CD4-positive, alpha-beta T cell treated with Interleukin-1 beta for 1 hour (primary cell): ENCODE data around the gene MRPS7.

Source experiments
- DNase-seq, 2 donors: peaks; one replicate each; pipeline ENCODE4 v3.0.0-alpha.2; 2020 to 2022

MRPS7 gene

DNA sequence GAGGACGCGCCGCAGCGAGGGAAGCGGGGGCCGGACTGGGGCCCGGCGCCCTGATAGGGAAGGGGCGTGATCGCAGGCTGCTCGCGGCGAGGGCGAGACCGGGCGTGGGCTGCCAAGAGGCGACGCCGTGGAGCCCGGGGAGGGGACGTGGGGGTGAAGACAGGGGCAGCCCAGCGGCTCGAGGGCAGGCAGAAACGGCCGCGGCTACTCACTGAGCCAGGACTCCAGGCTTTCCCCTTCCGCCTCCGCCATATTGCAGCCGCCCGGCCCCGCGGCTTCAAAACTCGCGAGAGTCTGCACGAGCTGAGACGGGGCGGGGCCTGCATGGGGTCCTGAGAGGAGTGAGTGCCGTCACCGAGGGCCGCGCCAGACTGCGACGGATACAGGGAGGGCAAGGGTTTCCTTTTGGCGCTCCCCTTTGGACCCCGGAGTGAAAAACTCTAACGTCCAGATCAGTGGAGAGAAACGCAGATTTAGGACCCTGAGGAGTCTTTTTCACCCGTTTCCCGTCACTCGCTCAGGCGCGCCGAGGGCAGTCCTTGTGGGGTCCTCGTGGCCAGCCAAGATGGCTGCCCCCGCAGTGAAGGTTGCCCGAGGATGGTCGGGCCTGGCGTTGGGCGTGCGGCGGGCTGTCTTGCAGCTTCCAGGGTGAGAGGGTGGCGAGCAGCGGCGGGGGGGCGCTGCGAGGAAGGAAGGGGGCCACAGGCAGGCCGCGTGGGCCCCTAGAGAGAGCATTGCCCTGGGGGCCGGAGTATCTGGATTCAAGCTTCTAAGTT is at the start of gene MRPS7, which contains the start of gene GGA3:
Gene MRPS7 (plus strand): TSS at position 544 of the 776 bp plus-strand sequence. CDS start 22 bp downstream, at position 566.
Gene GGA3 (minus strand): TSS at position 271 of the 776 bp plus-strand sequence. CDS start 19 bp downstream, at position 252.
- DNase-seq, result peak; percentile 94 to 96

GRCh38 chr17:75218131-75218530 is 43.5 kb upstream of the MRPS7 start:
- DNase-seq, result no peak

DNA sequence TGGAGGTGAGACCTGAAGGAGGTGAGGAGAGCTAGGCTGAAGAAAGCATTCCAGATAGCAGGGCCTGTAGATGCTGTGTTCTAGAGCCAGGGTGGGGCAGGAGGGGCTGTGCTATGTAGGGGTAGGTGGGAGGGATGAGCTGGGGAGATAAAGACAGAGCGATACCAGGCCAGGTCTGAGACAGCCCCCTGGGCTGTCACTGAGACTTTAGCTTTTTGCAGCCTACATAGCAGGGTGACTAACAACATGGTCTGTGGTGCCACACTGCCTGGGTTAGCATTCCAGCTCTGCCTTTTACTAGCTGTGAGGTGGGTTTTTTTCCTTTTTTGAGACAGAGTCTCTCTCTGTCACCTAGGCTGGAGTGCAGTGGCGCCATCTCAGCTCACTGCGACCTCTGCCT is 41.9 kb upstream of the MRPS7 start:
- DNase-seq, result no peak

DNA sequence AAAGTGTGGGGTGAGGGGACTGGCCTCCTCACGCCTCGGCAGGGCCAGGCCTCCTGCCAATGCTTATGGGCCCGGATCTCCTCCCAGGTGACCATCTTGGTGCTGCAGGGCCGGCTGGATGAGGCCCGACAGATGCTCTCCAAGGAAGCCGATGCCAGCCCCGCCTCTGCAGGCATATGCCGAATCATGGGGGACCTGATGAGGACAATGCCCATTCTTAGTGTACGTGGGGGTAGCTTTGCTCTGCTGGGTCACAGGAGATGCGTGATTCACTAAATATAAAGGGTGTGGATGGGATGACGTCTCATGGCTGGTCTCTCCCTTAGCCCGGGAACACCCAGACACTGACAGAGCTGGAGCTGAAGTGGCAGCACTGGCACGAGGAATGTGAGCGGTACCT is 36.7 kb upstream of the MRPS7 start:
- DNase-seq, result no peak

DNA sequence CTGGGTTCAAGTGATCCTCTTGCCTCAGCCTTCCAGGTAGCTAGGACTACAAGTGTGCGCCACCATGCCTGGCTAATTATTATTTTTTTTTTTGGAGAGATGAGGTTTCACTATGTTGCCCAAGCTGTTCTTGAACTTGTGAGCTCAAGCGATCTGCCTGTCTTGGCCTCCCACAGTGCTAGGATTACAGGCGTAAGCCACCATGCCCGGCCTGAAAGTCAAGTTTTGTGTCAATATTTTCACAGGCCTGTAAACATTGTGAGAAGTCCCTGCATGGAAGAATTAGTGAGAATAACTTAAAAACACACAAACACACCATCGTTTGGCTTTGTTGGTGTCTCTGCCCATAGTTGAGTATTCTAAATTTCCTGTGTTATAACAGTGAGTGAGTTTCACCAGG is 34.0 kb upstream of the MRPS7 start:
- no peak for DNase-seq

DNA sequence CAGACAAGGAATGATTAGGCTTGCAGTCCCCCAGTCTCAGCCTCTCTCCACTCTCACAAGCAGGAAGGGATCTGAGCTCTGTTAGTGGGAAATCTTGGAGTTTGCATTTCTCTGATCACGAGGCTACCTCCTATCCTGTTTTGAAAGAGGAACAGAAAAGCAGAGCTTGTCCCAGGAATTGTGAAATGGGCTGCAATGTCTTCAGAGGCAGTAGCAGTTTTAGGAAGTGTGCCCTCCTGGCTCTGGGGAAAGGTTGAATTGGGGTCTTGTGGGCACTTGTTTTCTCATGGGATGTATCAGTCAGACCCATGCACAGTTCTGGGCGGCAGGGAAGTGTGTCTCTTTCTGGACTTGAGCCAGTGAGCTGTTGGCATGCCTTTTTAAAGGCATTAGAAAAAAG is 33.4 kb upstream of the MRPS7 start:
- peak in 1 of 2 donors; percentile 18 for DNase-seq

GRCh38 chr17:75228847-75229246 is 32.8 kb upstream of the MRPS7 start:
- peak in 1 of 2 donors; percentile 17 for DNase-seq

DNA sequence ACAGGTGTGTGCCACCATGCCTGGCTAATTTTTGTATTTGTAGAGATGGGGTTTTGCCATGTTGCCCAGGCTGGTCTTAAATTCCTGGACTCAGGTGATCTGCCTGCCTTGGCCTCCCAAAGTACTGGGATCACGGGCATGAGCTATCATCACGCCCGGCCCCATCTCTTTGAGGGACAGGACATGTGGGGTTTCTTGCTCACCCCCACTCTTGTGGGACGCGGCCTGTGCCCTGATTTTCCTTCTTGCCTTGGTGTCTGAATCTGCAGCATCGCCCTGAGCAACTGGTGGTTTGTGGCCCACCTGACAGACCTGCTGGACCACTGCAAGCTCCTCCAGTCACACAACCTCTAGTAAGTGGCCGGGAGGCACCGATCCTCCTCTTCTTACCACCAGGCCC is 30.6 kb upstream of the MRPS7 start:
- DNase-seq, result no peak

DNA sequence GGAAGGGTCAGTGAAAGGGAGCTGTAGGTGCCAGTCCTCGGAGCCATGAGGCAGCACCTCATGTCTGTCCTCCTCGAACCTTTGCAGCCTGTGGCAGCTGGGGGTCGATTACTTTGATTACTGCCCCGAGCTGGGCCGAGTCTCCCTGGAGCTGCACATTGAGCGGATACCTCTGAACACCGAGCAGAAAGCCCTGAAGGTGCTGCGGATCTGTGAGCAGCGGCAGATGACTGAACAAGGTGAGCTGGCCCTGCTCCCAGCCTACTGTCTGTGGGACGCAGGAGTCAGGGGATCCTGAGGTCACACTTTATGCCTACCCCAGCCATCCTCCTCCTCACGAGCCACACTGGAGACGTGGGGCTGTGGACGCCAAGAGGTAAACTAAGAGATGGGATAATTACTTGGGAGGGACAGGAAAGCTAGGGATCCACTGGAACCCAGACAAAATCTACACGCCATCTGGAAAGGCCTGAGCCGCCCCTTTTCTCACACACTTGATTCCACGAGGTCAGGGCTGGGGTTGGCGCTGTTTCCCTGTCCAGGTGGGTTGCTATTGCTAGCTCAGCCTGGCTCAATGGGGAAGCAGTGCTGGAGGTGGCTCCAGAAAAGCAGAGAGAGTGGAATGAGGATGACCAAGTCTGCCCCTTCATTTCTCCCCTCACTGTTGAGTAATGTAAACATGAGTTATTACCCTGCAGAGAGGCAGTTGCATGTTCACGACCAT is 29.8 kb upstream of the MRPS7 start:
- no peak for DNase-seq

DNA sequence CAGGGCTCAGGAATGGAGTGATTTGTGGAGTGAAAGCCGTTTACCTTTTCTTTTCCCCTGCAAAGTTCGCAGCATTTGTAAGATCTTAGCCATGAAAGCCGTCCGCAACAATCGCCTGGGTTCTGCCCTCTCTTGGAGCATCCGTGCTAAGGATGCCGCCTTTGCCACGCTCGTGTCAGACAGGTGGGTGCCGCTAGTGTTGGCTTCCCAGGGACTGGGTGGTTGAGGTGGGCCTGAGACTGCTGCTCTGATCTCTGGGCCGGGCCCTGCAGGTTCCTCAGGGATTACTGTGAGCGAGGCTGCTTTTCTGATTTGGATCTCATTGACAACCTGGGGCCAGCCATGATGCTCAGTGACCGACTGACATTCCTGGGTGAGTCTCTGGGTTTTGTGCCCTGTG is 28.9 kb upstream of the MRPS7 start:
- DNase-seq, result no peak

DNA sequence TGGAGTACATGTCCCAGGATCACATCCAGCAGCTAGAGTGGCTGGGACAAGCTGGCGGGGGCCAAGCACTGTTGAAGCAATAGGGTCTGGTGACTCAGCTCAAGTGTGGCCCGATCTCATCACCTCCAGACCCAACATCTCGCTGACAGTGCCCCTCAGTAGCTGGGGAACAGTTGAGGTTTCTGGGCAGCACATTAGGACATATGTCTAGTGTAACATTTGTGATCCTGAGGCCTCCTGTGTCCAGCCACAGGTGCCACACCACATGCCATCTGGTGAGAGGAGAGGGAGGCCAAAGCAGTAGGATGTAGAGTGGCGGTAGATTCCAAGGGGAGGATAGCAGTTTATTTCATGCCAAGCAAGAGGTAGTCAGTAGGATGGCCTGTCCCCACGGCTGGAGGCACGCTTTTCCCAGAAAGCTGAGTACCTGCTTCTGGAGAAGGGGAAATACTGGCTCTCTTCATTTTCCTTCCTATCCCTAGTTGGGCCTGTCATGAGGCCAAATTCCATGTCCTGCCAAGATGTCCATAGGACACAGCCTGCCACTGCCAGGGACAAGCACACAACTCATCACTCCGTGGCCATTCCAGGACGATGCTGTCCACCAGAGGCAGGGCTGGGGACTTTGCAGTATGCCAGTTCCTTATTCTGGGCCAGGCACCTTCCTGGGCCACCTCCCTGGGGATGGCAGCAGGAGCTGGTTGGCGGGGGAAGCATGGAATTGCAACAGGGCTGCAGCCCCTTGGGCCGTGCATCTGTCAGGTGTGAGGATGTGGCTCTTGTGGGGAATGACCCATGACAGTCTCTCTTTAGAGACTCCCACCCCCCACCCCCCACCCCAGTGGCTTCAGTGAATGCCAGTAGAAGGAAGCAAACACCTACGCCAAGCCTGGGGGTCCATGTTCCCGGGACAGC is 24.3 kb upstream of the MRPS7 start:
- DNase-seq, result no peak

DNA sequence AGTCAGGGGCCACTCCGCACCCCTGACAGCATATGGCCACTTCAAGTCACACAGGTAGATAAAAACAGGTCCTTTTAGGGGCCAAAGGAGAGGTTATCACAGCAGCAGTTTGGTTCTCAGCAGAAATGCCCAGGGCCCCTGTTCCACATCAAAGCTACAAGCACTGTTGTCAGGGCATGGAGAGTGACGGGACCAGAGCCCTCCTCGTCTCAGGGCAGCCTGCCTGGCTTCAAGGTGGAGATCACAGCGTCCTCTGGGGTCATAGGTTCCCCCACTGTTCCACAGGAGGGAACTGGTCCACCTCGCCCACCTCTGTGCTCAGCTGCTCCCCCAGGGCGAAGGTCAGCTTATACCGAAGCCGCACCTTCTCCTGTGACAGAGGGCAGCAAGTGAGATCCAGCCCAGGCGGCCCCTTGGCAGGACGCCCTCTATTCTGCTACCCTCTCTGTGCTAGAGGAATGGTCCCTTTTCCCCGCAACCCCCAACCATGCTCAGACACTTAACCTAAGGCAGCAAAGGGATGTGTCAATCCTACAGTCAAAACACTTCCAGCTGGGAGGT is 23.6 kb upstream of the MRPS7 start:
- no peak for DNase-seq

- DNase-seq, result peak; percentile 67 to 71
Observed at GRCh38 chr17:75238684-75239191, 22.9 kb upstream of the MRPS7 start.

DNA sequence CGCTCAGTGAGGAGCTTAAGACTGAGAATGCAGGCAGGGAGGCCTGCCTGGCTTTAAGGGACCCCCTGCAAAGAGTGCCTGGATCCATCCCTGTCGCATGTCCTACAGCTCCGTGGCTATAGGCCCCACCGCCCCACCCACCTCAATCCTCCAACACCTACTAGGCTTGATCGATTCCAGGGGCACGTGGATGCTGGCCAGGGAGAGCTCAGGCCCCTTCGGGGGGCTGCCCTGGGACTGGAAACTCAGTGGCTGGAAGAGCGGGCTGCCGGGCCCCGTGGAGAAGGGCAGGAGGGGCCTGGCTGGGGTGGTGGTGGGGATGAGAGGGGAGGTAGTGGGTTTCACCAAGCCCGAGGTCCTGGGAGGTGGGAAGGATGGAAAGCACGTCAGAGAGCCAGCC is 22.5 kb upstream of the MRPS7 start:
- no peak for DNase-seq

- no peak for DNase-seq
Observed at GRCh38 chr17:75239778-75240393, 21.8 kb upstream of the MRPS7 start.

DNA sequence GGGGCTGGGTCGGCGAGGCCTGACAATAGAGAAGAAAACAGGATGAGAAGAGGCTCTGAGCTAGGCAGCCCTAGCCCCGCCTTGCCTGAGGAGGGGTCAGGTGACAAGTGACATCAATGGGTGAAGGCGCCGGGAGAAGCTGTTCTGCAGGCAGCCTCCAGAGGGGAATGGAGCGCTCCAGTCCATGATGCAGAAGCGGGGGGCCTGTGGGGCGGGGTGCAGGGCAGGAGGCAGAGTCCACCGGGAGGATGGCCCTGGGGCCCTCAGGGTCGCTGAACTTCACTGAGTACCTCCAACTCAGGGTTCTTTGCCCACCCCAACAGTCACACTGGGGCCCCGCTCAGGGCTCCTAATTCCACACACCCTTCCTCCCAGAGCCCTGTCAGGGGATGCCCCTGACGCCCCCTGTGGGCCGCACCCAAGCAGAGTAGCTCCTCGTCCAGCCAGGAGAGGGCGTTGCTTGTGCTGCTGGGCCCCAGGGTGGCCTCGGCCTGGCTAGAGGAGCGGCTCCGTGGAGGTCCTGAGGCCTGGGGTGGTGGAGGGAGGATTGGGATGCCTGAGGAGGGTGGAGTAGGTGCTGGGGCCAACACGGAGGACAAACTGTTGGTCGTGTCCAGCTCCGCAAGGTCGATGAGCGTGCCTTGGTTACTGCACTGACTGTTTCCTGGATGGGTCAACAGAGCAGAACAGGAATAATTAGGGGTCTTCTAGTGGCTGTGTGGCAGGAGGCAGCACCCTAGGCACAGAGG is 21.1 kb upstream of the MRPS7 start:
- DNase-seq, result peak in 1 of 2 donors; percentile 19

DNA sequence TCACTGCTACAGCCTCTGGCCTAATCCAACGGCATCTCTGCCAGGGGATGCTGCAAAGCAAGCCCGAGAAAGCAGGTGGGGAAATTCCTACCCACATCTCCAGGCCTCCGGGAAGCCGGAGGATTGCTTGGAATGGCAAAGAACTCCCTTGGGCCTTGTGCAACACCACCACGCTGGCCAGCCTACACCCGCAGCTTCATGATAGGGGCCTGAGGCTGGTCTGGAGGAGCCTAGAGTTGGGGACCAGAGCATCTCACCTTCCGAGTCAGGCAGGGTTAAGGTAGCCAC is 20.6 kb upstream of the MRPS7 start:
- DNase-seq, result no peak

DNA sequence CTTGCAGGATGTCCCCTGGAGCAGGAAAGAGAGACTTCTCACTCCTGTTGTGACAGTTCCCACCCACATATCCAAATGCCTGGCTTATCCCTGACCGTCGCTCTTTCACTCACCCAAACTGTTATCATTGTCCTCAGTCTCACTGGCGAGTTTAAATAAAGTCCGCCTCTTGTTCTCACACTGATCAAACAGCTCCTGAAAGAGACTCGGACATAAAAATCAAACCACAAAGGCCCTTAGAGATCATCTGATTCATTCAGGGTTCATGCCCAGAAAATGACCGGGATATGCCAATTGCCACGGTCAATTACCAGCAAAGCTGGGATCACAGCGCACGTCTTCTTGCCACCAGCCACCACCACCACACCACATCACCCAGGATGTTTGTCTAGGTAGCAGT is 20.2 kb upstream of the MRPS7 start:
- DNase-seq, result no peak

DNA sequence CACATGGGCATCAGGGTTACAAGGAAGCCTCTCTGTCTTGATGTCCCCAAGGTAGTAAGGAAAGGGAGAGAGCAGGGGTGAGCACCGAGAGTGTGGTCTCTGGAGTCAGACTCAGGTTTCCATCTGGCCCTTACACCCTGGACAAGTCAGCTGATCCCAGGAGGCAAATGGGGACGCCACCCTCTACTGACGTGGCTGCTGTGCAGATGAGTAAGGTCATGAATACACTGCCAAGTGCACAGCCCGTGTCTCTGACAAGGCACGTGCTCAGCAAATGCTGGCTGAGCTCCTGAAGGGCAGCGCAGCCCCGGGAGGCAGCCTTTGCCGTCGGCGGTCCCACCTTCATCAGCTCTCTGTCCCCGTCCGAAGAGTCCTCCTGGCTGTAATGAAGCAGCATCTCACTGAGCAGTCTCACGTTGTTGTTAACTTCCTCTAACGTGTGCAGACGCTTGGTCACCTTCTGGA is 19.7 kb upstream of the MRPS7 start:
- DNase-seq, result peak in 1 of 2 donors; percentile 22

- peak; percentile 48 to 63 for DNase-seq
Observed at GRCh38 chr17:75242461-75243042, 19.1 kb upstream of the MRPS7 start.
